Fibroblast of gingiva (primary cell): Measurements from ENCODE around the gene MRPL36.

Experiments
- DNase-seq: peaks from one replicate; pipeline ENCODE4 v3.0.0-alpha.2; 2011; ENCODE audit warnings: low read depth

MRPL36 gene

DNA sequence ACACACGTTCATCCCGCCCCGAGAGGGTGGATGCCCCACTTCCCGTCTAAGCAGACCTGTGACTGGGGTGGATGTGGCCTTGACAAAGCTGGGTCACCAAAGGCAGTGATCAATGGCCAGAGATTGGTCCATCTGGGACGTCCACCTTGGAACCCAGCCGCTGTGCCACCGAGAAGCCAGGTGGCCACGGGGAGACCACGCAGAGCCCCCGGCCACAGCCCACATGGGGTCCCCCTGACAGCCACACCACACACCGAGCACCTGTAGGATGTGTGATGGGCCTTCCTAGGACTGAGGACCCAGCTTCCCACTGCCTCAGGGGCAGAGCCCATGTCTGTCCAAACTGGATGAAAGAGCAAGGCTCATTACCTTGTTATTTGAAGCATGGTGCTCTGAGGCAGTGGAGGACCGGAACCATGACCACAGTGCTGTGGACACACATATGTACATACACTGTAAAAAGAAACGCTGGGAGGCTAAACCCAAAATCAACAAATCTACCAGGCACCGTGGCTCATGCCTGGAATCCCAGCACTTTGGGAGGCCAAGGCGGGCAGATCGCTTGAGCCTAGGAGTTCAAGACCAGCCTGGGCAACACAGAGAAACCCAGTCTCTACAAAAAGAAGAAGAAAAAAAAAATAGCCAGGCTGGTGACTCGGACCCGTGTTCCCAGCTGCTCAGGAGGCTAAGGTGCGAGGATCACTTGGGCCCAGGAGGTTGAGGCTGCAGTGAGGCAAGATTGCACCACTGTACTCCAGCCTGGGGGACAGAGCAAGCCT is 50.1 kb downstream of the MRPL36 start:
- DNase-seq: no peak

DNA sequence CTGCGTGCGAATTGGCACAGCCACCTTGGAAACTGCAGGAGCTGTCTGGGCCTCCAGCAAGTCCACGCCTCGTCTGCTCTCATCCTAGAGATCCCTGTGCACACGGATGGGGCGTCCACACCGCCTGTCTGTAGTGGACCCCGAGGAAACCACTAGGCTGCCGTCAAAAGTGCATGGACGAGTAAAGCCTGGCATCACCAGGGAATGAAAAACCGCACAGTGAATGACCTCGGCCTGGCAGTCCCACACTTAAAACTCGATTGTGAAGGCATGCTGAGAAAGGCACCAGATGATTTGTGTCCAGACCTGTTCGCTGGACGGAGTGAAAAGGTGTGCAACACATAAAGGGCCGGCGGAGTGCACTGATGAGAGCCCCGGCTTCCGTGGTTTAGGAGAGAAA is 50.8 kb downstream of the MRPL36 start:
- DNase-seq: no peak
